NCI-H524 (cell line): ENCODE measurements around the gene FBXW10.
A peak's percentile ranks its signal among the peaks of the same experiment; 100 is the strongest.
"Not testable (repeated sequence)": the region's sequence is repeated elsewhere in the genome, so short reads cannot be mapped to it uniquely, and the experiment has no call there.

Source experiments
- DNase-seq, 2 experiments: peaks; one replicate each; lab custom pipeline; 2025; lab: John Stamatoyannopoulos, UW

The FBXW10 gene

GRCh38 chr17:18750242-18750641 is 6.4 kb downstream of the FBXW10 start:
- DNase-seq = not testable (repeated sequence)

GRCh38 chr17:18753829-18754409 is 10.1 kb downstream of the FBXW10 start:
- DNase-seq = not testable (repeated sequence)

- not testable (repeated sequence) for DNase-seq
Observed at GRCh38 chr17:18755969-18756368, 12.1 kb downstream of the FBXW10 start.

GRCh38 chr17:18757368-18758044 is 13.7 kb downstream of the FBXW10 start:
- DNase-seq = not testable (repeated sequence)

- not testable (repeated sequence) for DNase-seq
Observed at GRCh38 chr17:18758344-18758743, 14.5 kb downstream of the FBXW10 start.

GRCh38 chr17:18760221-18760620 is 16.4 kb downstream of the FBXW10 start:
- DNase-seq = not testable (repeated sequence)

GRCh38 chr17:18770572-18770971 is 26.7 kb downstream of the FBXW10 start:
- DNase-seq = not testable (repeated sequence)

- DNase-seq = not testable (repeated sequence)
Observed at GRCh38 chr17:18771066-18771465, 27.2 kb downstream of the FBXW10 start.

GRCh38 chr17:18772471-18772870 is 28.6 kb downstream of the FBXW10 start:
- DNase-seq = no peak

- peak; percentile 84 to 90 for DNase-seq
Observed at GRCh38 chr17:18780991-18781718, 37.3 kb downstream of the FBXW10 start, which contains the start of gene TVP23B. TVP23B (plus strand) TSS chr17:18781183; CDS start chr17:18781294, 111 bp downstream.

- DNase-seq = not testable (repeated sequence)
Observed at GRCh38 chr17:18781805-18782204, 38.0 kb downstream of the FBXW10 start.

- DNase-seq = not testable (repeated sequence)
Observed at GRCh38 chr17:18785933-18786332, 42.1 kb downstream of the FBXW10 start.

GRCh38 chr17:18786890-18787289 is 43.0 kb downstream of the FBXW10 start:
- not testable (repeated sequence) for DNase-seq

- not testable (repeated sequence) for DNase-seq
Observed at GRCh38 chr17:18791402-18791801, 47.5 kb downstream of the FBXW10 start.

- not testable (repeated sequence) for DNase-seq
Observed at GRCh38 chr17:18794841-18795240, 51.0 kb downstream of the FBXW10 start.

GRCh38 chr17:18796887-18797286 is 53.0 kb downstream of the FBXW10 start:
- DNase-seq = not testable (repeated sequence)

- DNase-seq = not testable (repeated sequence)
Observed at GRCh38 chr17:18803458-18804245, 59.8 kb downstream of the FBXW10 start.

GRCh38 chr17:18815924-18816323 is 72.1 kb downstream of the FBXW10 start:
- not testable (repeated sequence) for DNase-seq

- DNase-seq = peak; percentile 39 to 68
Observed at GRCh38 chr17:18816489-18817371, 72.9 kb downstream of the FBXW10 start.

- DNase-seq = not testable (repeated sequence)
Observed at GRCh38 chr17:18821430-18821829, 77.6 kb downstream of the FBXW10 start.

- not testable (repeated sequence) for DNase-seq
Observed at GRCh38 chr17:18827613-18828012, 83.8 kb downstream of the FBXW10 start.
